ENCODE measurements around the gene TEX14. TPM values are rescaled to one million over a fixed set of nuclear protein-coding genes. Genes with fewer than 3 reads are reported as not detected.
A peak's percentile ranks its signal among the peaks of the same experiment; 100 is the strongest.

Gene TEX14
- polyA plus RNA-seq, 2 of the 4 experiments (the other 2 are of a cell fraction): 0.04 to 0.12 TPM

- TF ChIP-seq HOXA7 (CRISPR knock-in tag; IDR thresholded peaks at IDR 0.05): no peak
- no peak for TF ChIP-seq NPAS2 (CRISPR knock-in tag; IDR thresholded peaks at IDR 0.05; ENCODE audit: borderline replicate concordance)
- TF ChIP-seq GATA3 (IDR thresholded peaks at IDR 0.05; ENCODE audit: borderline replicate concordance): no peak
- TF ChIP-seq FOXS1 (CRISPR knock-in tag; IDR thresholded peaks at IDR 0.05): no peak
- TF ChIP-seq HOXB5 (CRISPR knock-in tag; IDR thresholded peaks at IDR 0.05): no peak
- TF ChIP-seq HMGXB4 (CRISPR knock-in tag; IDR thresholded peaks at IDR 0.05; ENCODE audit: borderline replicate concordance): no peak
- no peak for TF ChIP-seq RNF2 (IDR thresholded peaks at IDR 0.05; ENCODE audit: borderline replicate concordance, low read depth)
- Histone ChIP-seq H3K4me3 (no peak overlapping the region), H3K9me3 (no peaks in the 10 kb centered on the region), H3K27ac (no peak overlapping the region), H3K4me1 (no peaks in the 10 kb centered on the region), H3K4me2 (no peak overlapping the region)
- ATAC-seq (no peak), DNase-seq (ENCODE audit: low read depth in 1 of 2, low spot score in 1 of 2) (no peak), FAIRE-seq (no peak)
- POLR2A ChIA-PET: no interaction called here
- 67% methylated on average over 1 of the region's 1 CpG for whole genome bisulfite sequencing (ENCODE audit: missing lambda C conversion rate)
- CTCF ChIA-PET: interaction anchor here (1.2 kb wide), 1 partner anchor 17 kb away, joined by 4 read pairs; no protein-coding TSS in a partner anchor
These were observed 37.0 kb upstream of the TEX14 start for GRCh38 chr17:58728798-58729197.

GRCh38 chr17:58722696-58723095, 30.9 kb upstream of the TEX14 start:
- DNase-seq (ENCODE audit: low read depth in 1 of 2, low spot score in 1 of 2) (no peak), FAIRE-seq (peak; percentile 36), ATAC-seq (no peak)
- ChIA-PET POLR2A (no interaction called here), CTCF (interaction anchor here (2.1 kb wide), 1 partner anchor 12 kb away, joined by 5 read pairs; no protein-coding TSS in a partner anchor)
- Histone ChIP-seq H3K27ac (no peak overlapping the region), H3K4me3 (no peak overlapping the region), H3K4me2 (no peak overlapping the region), H3K4me1 (no peaks in the 10 kb centered on the region), H3K9me3 (no peaks in the 10 kb centered on the region)
- TF ChIP-seq PBX3 (IDR thresholded peaks at IDR 0.05): no peak
- no peak for TF ChIP-seq E2F6 (IDR thresholded peaks at IDR 0.05; ENCODE audit: borderline replicate concordance, low read depth)
- no peak for TF ChIP-seq GATA3 (IDR thresholded peaks at IDR 0.05; ENCODE audit: borderline replicate concordance)
- no peak for TF ChIP-seq HMGXB4 (CRISPR knock-in tag; IDR thresholded peaks at IDR 0.05; ENCODE audit: borderline replicate concordance)
- TF ChIP-seq MYC (IDR thresholded peaks at IDR 0.05; ENCODE audit: borderline replicate concordance, low read length): no peak
- TF ChIP-seq SMC3 (IDR thresholded peaks at IDR 0.05): no peak
- no peak for TF ChIP-seq HES2 (IDR thresholded peaks at IDR 0.05)
- no peak for TF ChIP-seq TFCP2L1 (CRISPR knock-in tag; IDR thresholded peaks at IDR 0.05)
- no peak for TF ChIP-seq CHD2 (IDR thresholded peaks at IDR 0.05; ENCODE audit: low read length, partially characterized antibody)
- TF ChIP-seq KDM5A (IDR thresholded peaks at IDR 0.05): no peak
- no peak for TF ChIP-seq POLR2A (IDR thresholded peaks at IDR 0.05; ENCODE audit: low read length)
- TF ChIP-seq PHF8 (IDR thresholded peaks at IDR 0.05; ENCODE audit: borderline replicate concordance, low read depth): no peak
- WGBS (ENCODE audit: missing lambda C conversion rate): 95% methylated on average over 2 of the region's 2 CpGs

- Histone ChIP-seq H3K4me3 (no peak overlapping the region), H3K9me3 (no peaks in the 10 kb centered on the region), H3K4me2 (no peak overlapping the region), H3K27ac (no peak overlapping the region), H3K4me1 (no peaks in the 10 kb centered on the region)
- ChIA-PET CTCF (interaction anchor here (2.1 kb wide), 1 partner anchor 11 kb away, joined by 5 read pairs; no protein-coding TSS in a partner anchor), POLR2A (no interaction called here)
- FAIRE-seq (no peak), ATAC-seq (no peak), DNase-seq (ENCODE audit: low read depth in 1 of 2, low spot score in 1 of 2) (no peak)
- WGBS (ENCODE audit: missing lambda C conversion rate): 72% methylated on average over 1 of the region's 1 CpG
- TF ChIP-seq EP300 (IDR thresholded peaks at IDR 0.05) (no peak), FOSL2 (IDR thresholded peaks at IDR 0.05) (no peak), FOSL2 (CRISPR knock-in tag; IDR thresholded peaks at IDR 0.05) (no peak)
These were observed 30.4 kb upstream of the TEX14 start for GRCh38 chr17:58722274-58722673.
